Astrocyte (in vitro differentiated cells and primary cell): ENCODE data around the gene IQCE. TPM values are rescaled to one million over a fixed set of nuclear protein-coding genes. Genes with fewer than 3 reads are reported as not detected.

Source experiments
- DNase-seq: peaks from one replicate; pipeline ENCODE4 v3.0.0-alpha.2; 2010; ENCODE audit warnings: low read depth
- FAIRE-seq: peaks from 2 replicates; lab custom pipeline; 2011; peaks lifted over from hg19 to GRCh38; lab: Jason Lieb, UNC
- H2AFZ ChIP-seq: 2 replicates; pipeline ENCODE4 v1.6.0; 2012; ENCODE audit warnings: low read depth, low read length, inconsistent platforms
- H3K27ac ChIP-seq: 2 replicates; pipeline ENCODE4 v1.5.1; 2011; ENCODE audit warnings: low read depth, low read length, inconsistent platforms
- H3K27me3 ChIP-seq: 2 replicates; pipeline ENCODE4 v1.6.0; 2011; ENCODE audit warnings: low read length, inconsistent platforms; ENCODE audit not compliant: insufficient read depth
- H3K36me3 ChIP-seq: 2 replicates; pipeline ENCODE4 v1.5.1; 2011; ENCODE audit warnings: low read length, inconsistent platforms; ENCODE audit not compliant: insufficient read depth
- H3K4me1 ChIP-seq: 2 replicates; pipeline ENCODE4 v1.5.1; 2011; ENCODE audit warnings: low read length, inconsistent platforms; ENCODE audit not compliant: insufficient read depth
- H3K4me2 ChIP-seq: 2 replicates; pipeline ENCODE4 v1.6.0; 2012; ENCODE audit warnings: low read length, inconsistent platforms
- H3K4me3 ChIP-seq: 2 replicates; pipeline ENCODE4 v1.5.1; 2011; ENCODE audit warnings: low read depth, mild to moderate bottlenecking, low read length, inconsistent platforms; ENCODE audit not compliant: insufficient read depth
- H3K79me2 ChIP-seq: 2 replicates; pipeline ENCODE4 v1.6.0; 2012; ENCODE audit warnings: mild to moderate bottlenecking, low read length, inconsistent platforms; ENCODE audit not compliant: insufficient read depth
- H3K9ac ChIP-seq: 2 replicates; pipeline ENCODE4 v1.6.0; 2012; ENCODE audit warnings: mild to moderate bottlenecking, low read length, inconsistent platforms
- H3K9me3 ChIP-seq: 2 replicates; pipeline ENCODE4 v1.5.1; 2012; ENCODE audit warnings: low read depth, mild to moderate bottlenecking, low read length, inconsistent platforms; ENCODE audit not compliant: insufficient read depth
- H4K20me1 ChIP-seq: 2 replicates; pipeline ENCODE4 v1.6.0; 2012; ENCODE audit warnings: low read length, inconsistent platforms; ENCODE audit not compliant: insufficient read depth
- H3K27ac Mint-ChIP-seq: one replicate; pipeline ENCODE4 v1.8.0; 2021; ENCODE audit warnings: mild to moderate bottlenecking, mixed read lengths; ENCODE audit not compliant: unreplicated experiment
- H3K27me3 Mint-ChIP-seq: one replicate; pipeline ENCODE4 v1.8.0; 2021; ENCODE audit warnings: low read depth, mixed read lengths; ENCODE audit not compliant: unreplicated experiment
- H3K36me3 Mint-ChIP-seq: one replicate; pipeline ENCODE4 v1.8.0; 2021; ENCODE audit warnings: low read depth, mixed read lengths; ENCODE audit not compliant: unreplicated experiment
- H3K4me1 Mint-ChIP-seq: one replicate; pipeline ENCODE4 v1.8.0; 2021; ENCODE audit warnings: low read depth, mixed read lengths; ENCODE audit not compliant: unreplicated experiment
- H3K4me3 Mint-ChIP-seq: one replicate; pipeline ENCODE4 v1.8.0; 2021; ENCODE audit warnings: mild to moderate bottlenecking, moderate library complexity, mixed read lengths; ENCODE audit not compliant: unreplicated experiment
- H3K9me3 Mint-ChIP-seq: one replicate; pipeline ENCODE4 v1.8.0; 2021; ENCODE audit warnings: mild to moderate bottlenecking, mixed read lengths; ENCODE audit not compliant: unreplicated experiment
- EZH2 ChIP-seq: IDR thresholded peaks from 2 replicates; pipeline ENCODE4 v1.6.1; 2012; ENCODE audit warnings: mild to moderate bottlenecking, low read length, inconsistent platforms; ENCODE audit not compliant: insufficient read depth
- total RNA-seq: library from RNA; stranded (reverse); gene quantifications from 2 replicates; pipeline ENCODE4 v1.2.1, GENCODE V29; 2021
- TF ChIP-seq, protein P1 (sequence below): IDR thresholded peaks from 2 replicates; pipeline ENCODE4 v1.5.1; 2011; ENCODE audit warnings: low read depth, mild to moderate bottlenecking, inconsistent platforms, low read length, moderate library complexity; ENCODE audit not compliant: insufficient read depth

Gene IQCE
- total RNA-seq, 1 donor from 2014 or later: 13.1 TPM

GRCh38 chr7:2651336-2651735 lies 92.6 kb downstream of the IQCE start:
- Histone ChIP-seq H4K20me1 (peaks cover 69% of the 10 kb centered on the region), H3K36me3 (peaks cover 6% of the 10 kb centered on the region)
- FAIRE-seq: no peak

DNA sequence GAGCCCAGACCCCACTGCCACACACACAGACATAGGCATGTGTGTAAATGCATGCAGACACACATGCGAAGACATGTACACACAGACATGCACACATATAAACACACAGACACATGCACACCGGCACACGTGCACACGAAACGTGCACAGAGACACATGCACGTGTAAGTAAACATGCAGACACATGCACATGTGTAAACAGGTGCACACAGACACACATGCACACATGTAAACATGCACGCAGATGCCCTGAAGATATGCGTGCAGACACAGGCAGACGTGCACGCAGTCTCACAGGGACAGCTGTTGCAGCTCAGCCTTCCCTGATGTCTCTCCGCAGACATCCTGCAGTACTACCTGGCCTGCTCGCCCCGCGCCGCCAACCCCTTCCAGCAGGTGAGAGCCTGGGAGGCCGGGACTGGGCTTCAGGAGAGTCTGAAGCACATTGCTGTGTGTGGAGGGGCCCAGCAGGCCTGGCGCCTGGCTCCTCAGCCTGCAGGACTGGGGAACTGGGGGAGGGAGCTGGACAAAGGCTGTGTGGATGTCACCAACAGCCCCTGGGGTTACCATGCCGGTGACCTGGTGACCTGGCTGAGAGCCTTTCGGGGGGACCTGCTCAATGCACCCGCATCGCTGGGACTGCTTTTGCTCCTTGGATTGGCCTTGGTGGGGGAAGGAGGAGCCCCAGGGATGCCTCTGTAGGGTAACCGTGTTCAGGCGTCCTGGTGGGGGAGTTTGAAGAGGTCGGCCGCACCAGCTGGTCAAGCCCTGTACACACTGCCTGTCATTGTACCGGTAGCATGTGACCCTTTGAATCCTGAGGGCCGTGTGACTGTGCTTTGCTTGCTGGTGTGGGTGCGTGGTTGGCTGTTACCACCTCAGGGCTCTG lies 93.3 kb downstream of the IQCE start:
- no peak overlapping the region for H3K27ac Mint-ChIP-seq
- Histone ChIP-seq H3K9me3 (no peaks in the 10 kb centered on the region), H3K79me2 (peaks cover 21% of the 10 kb centered on the region), H3K9ac (no peak overlapping the region), H3K36me3 (peaks cover 6% of the 10 kb centered on the region), H3K27me3 (no peaks in the 10 kb centered on the region), H3K4me1 (peaks cover 4% of the 10 kb centered on the region), H4K20me1 (peaks cover 71% of the 10 kb centered on the region), H3K27ac (no peak overlapping the region), H2AFZ (no peak overlapping the region), H3K4me3 (no peak overlapping the region), H3K4me2 (no peak overlapping the region)
- H3K36me3 Mint-ChIP-seq: peaks cover 7% of the 10 kb centered on the region
- FAIRE-seq (no peak), DNase-seq (no peak)
- no peaks in the 10 kb centered on the region for H3K27me3 Mint-ChIP-seq
- peaks cover 8% of the 10 kb centered on the region for H3K4me1 Mint-ChIP-seq
- TF ChIP-seq, protein P1, sequence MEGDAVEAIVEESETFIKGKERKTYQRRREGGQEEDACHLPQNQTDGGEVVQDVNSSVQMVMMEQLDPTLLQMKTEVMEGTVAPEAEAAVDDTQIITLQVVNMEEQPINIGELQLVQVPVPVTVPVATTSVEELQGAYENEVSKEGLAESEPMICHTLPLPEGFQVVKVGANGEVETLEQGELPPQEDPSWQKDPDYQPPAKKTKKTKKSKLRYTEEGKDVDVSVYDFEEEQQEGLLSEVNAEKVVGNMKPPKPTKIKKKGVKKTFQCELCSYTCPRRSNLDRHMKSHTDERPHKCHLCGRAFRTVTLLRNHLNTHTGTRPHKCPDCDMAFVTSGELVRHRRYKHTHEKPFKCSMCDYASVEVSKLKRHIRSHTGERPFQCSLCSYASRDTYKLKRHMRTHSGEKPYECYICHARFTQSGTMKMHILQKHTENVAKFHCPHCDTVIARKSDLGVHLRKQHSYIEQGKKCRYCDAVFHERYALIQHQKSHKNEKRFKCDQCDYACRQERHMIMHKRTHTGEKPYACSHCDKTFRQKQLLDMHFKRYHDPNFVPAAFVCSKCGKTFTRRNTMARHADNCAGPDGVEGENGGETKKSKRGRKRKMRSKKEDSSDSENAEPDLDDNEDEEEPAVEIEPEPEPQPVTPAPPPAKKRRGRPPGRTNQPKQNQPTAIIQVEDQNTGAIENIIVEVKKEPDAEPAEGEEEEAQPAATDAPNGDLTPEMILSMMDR: no peak
- TF ChIP-seq EZH2: no peak
- no peak overlapping the region for H3K4me3 Mint-ChIP-seq
- no peaks in the 10 kb centered on the region for H3K9me3 Mint-ChIP-seq

More at GRCh38 chr7:2651336-2651735, 92.6 kb downstream of the IQCE start:
- H3K4me3 ChIP-seq: no peak overlapping the region
- H3K4me1 ChIP-seq: peaks cover 4% of the 10 kb centered on the region
- H3K9ac ChIP-seq: no peak overlapping the region
- no peak overlapping the region for H3K4me2 ChIP-seq
- Mint-ChIP-seq H3K27me3 (no peaks in the 10 kb centered on the region), H3K36me3 (peaks cover 5% of the 10 kb centered on the region), H3K4me1 (peaks cover 8% of the 10 kb centered on the region), H3K27ac (no peak overlapping the region), H3K4me3 (no peak overlapping the region), H3K9me3 (no peaks in the 10 kb centered on the region)
- H3K27me3 ChIP-seq: no peaks in the 10 kb centered on the region
- no peak for DNase-seq
- no peak overlapping the region for H3K27ac ChIP-seq
- TF ChIP-seq, protein P1: no peak
- no peak for TF ChIP-seq EZH2
- H2AFZ ChIP-seq: no peak overlapping the region
- H3K9me3 ChIP-seq: no peaks in the 10 kb centered on the region
- H3K79me2 ChIP-seq: peaks cover 18% of the 10 kb centered on the region

DNA sequence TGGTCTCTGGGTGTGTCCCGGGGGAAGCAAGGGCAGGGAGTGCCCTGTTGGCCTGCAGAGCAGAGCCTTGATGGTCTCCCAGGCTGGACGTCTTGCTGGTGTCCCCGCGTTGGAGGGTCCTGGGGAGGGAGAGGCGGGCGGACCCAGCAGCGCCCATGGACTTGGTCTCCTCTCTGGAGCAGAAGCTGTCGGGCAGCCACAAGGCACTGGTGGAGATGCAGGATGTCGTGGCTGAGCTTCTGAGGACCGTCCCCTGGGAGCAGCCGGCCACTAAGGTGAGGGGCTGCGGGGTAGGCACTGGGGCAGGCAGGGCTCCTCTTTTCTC lies 93.9 kb downstream of the IQCE start:
- Histone ChIP-seq H3K27me3 (no peaks in the 10 kb centered on the region), H3K27ac (no peak overlapping the region), H3K9ac (no peak overlapping the region), H3K4me2 (no peak overlapping the region), H3K36me3 (peaks cover 6% of the 10 kb centered on the region), H3K4me1 (peaks cover 4% of the 10 kb centered on the region), H3K79me2 (peaks cover 23% of the 10 kb centered on the region), H3K4me3 (no peak overlapping the region), H3K9me3 (no peaks in the 10 kb centered on the region), H4K20me1 (peaks cover 74% of the 10 kb centered on the region), H2AFZ (no peak overlapping the region)
- H3K27me3 Mint-ChIP-seq: no peaks in the 10 kb centered on the region
- H3K36me3 Mint-ChIP-seq: peaks cover 9% of the 10 kb centered on the region
- no peak overlapping the region for H3K27ac Mint-ChIP-seq
- TF ChIP-seq EZH2: no peak
- TF ChIP-seq, protein P1: no peak
- no peak overlapping the region for H3K4me3 Mint-ChIP-seq
- no peaks in the 10 kb centered on the region for H3K9me3 Mint-ChIP-seq
- no peak for DNase-seq
- H3K4me1 Mint-ChIP-seq: peaks cover 11% of the 10 kb centered on the region
- FAIRE-seq: no peak
